IMR-90 (cell line): Measurements from ENCODE around the gene ZNF77. TPM values are rescaled to one million over a fixed set of nuclear protein-coding genes. Genes with fewer than 3 reads are reported as not detected.

Experiments
- ATAC-seq: fragments of 200-7000 bp; cut with Tn5 transposase; 2 replicates; pipeline ENCODE4 v1.9.1; 2020; ENCODE audit warnings: low read depth, mild to moderate bottlenecking, moderate library complexity
- BruUV-seq: library from RNA; stranded (reverse); fragments of 400-500 nt; replicated peaks from 2 replicates; lab custom pipeline; 2021; lab: Mats Ljungman, UMichigan
- CTCF ChIA-PET: fragments of 300-600 bp; formaldehyde crosslinking; extraction: SDS; loops from one replicate; lab custom pipeline; 2021; ENCODE audit warnings: antibody characterized with exemption; lab: Yijun Ruan, JAX
- POLR2A ChIA-PET: fragments of 300-600 bp; sonication (Branson Sonifier 250); formaldehyde crosslinking; loops from one replicate; lab custom pipeline; 2022; ENCODE audit warnings: antibody characterized with exemption; ENCODE audit not compliant: unreplicated experiment; lab: Charles Lee
- DNase-seq: peaks from one replicate; pipeline ENCODE4 v3.0.0; 2013
- H2AFZ ChIP-seq: replicated peaks from 2 replicates; pipeline ENCODE3; 2013; ENCODE audit warnings: low read length, mild to moderate bottlenecking; ENCODE audit not compliant: poor library complexity
- H2AK5ac ChIP-seq: 2 replicates; pipeline ENCODE4 v1.6.1; 2013; ENCODE audit warnings: low read depth, low read length, inconsistent platforms
- H2AK9ac ChIP-seq: replicated peaks from 2 replicates; pipeline ENCODE3; 2013; ENCODE audit warnings: mild to moderate bottlenecking, low read depth, low read length, moderate library complexity; ENCODE audit not compliant: poor library complexity
- H2BK120ac ChIP-seq: 2 replicates; pipeline ENCODE4 v1.6.1; 2013; ENCODE audit warnings: low read depth, low read length, inconsistent platforms
- H2BK15ac ChIP-seq: 3 replicates; pipeline ENCODE4 v1.6.1; 2013; ENCODE audit warnings: low read depth, low read length, inconsistent platforms
- H2BK20ac ChIP-seq: 2 replicates; pipeline ENCODE4 v1.6.1; 2013; ENCODE audit warnings: low read depth, mild to moderate bottlenecking, inconsistent platforms, low read length, moderate library complexity
- H2BK5ac ChIP-seq: 2 replicates; pipeline ENCODE4 v1.6.1; 2013; ENCODE audit warnings: mild to moderate bottlenecking, low read depth, low read length, inconsistent platforms; ENCODE audit not compliant: poor library complexity, severe bottlenecking
- H3K14ac ChIP-seq: replicated peaks from 2 replicates; pipeline ENCODE4 v1.6.1; 2013; ENCODE audit warnings: low read depth, low read length, inconsistent platforms
- H3K18ac ChIP-seq: 2 replicates; pipeline ENCODE4 v1.6.1; 2013; ENCODE audit warnings: low read depth, low read length, control low read depth
- H3K23ac ChIP-seq: 2 replicates; pipeline ENCODE4 v1.6.1; 2013; ENCODE audit warnings: low read depth, low read length, inconsistent platforms
- H3K27ac ChIP-seq: 2 replicates; pipeline ENCODE4 v1.5.1; 2013; ENCODE audit warnings: mild to moderate bottlenecking, control low read depth, low read length; ENCODE audit not compliant: insufficient read depth
- H3K27me3 ChIP-seq: 2 replicates; pipeline ENCODE4 v1.6.1; 2013; ENCODE audit warnings: low read length; ENCODE audit not compliant: control insufficient read depth, insufficient read depth
- H3K36me3 ChIP-seq: 2 replicates; pipeline ENCODE4 v1.6.1; 2013; ENCODE audit warnings: low read length, mixed read lengths; ENCODE audit not compliant: control insufficient read depth, insufficient read depth
- H3K4ac ChIP-seq: 2 replicates; pipeline ENCODE4 v1.6.1; 2013; ENCODE audit warnings: low read depth, low read length, inconsistent platforms
- H3K4me1 ChIP-seq: 2 replicates; pipeline ENCODE4 v1.6.1; 2013; ENCODE audit warnings: low read length, mixed read lengths; ENCODE audit not compliant: control insufficient read depth, insufficient read depth
- H3K4me2 ChIP-seq: 2 replicates; pipeline ENCODE4 v1.6.1; 2013; ENCODE audit warnings: low read depth, mild to moderate bottlenecking, control low read depth, low read length, moderate library complexity
- H3K4me3 ChIP-seq: 2 replicates; pipeline ENCODE4 v1.5.1; 2013; ENCODE audit warnings: low read depth, mild to moderate bottlenecking, control low read depth, low read length, moderate library complexity; ENCODE audit not compliant: insufficient read depth
- H3K56ac ChIP-seq: 2 replicates; pipeline ENCODE4 v1.6.1; 2013; ENCODE audit warnings: low read length, inconsistent platforms; ENCODE audit not compliant: insufficient read depth; ENCODE audit errors: extremely low read depth
- H3K79me1 ChIP-seq, 2 experiments: 2 replicates each; pipeline ENCODE4 v1.6.1; 2013; ENCODE audit warnings: low read length in 2 of 2, inconsistent platforms in 1 of 2, low read depth in 1 of 2
- H3K9ac ChIP-seq: 2 replicates; pipeline ENCODE4 v1.6.1; 2013; ENCODE audit warnings: low read depth, low read length, control low read depth
- H3K9me1 ChIP-seq: 2 replicates; pipeline ENCODE4 v1.6.1; 2013; ENCODE audit warnings: low read length, inconsistent platforms; ENCODE audit not compliant: insufficient read depth
- H3K9me3 ChIP-seq: 2 replicates; pipeline ENCODE4 v1.6.1; 2013; ENCODE audit warnings: low read length; ENCODE audit not compliant: control insufficient read depth, insufficient read depth
- H4K20me1 ChIP-seq: 2 replicates; pipeline ENCODE4 v1.6.1; 2013; ENCODE audit warnings: low read length, inconsistent platforms; ENCODE audit not compliant: insufficient read depth
- H4K5ac ChIP-seq: 2 replicates; pipeline ENCODE4 v1.6.1; 2013; ENCODE audit warnings: mild to moderate bottlenecking, low read depth, low read length, control low read depth
- H4K8ac ChIP-seq, 2 experiments: 2 replicates each; pipeline ENCODE4 v1.6.1; 2013; ENCODE audit warnings: low read depth in 2 of 2, low read length in 2 of 2, control low read depth in 1 of 2, inconsistent platforms in 1 of 2
- H4K91ac ChIP-seq: 2 replicates; pipeline ENCODE4 v1.6.1; 2013; ENCODE audit warnings: low read depth, low read length, inconsistent platforms; ENCODE audit not compliant: insufficient read depth
- BHLHE40 ChIP-seq: fragments of 150-350 bp; IDR thresholded peaks from 2 replicates; pipeline ENCODE4 v1.6.1; 2016; ENCODE audit warnings: mild to moderate bottlenecking, low read depth, low read length
- CEBPB ChIP-seq: IDR thresholded peaks from 2 replicates; pipeline ENCODE4 v1.6.1; 2012; ENCODE audit warnings: low read depth, low read length, improper control_type of control experiment
- CHD1 ChIP-seq: IDR thresholded peaks from 2 replicates; pipeline ENCODE4 v1.6.1; 2012; ENCODE audit warnings: low read depth, low read length, improper control_type of control experiment
- CTCF ChIP-seq: conservative IDR thresholded peaks from 2 replicates; pipeline ENCODE4 v1.5.1; 2012; ENCODE audit warnings: mild to moderate bottlenecking, low read depth, low read length, improper control_type of control experiment
- ELK1 ChIP-seq: fragments of 150-350 bp; IDR thresholded peaks from 2 replicates; pipeline ENCODE4 v1.6.1; 2016; ENCODE audit warnings: low read depth, mild to moderate bottlenecking, low read length, moderate library complexity, borderline replicate concordance
- FOS ChIP-seq: fragments of 150-350 bp; IDR thresholded peaks from 2 replicates; pipeline ENCODE4 v1.6.1; 2016; ENCODE audit warnings: low read depth, low read length
- MAFK ChIP-seq: IDR thresholded peaks from 2 replicates; pipeline ENCODE4 v1.6.1; 2012; ENCODE audit warnings: low read depth, low read length, improper control_type of control experiment
- MAZ ChIP-seq: IDR thresholded peaks from 2 replicates; pipeline ENCODE4 v1.6.1; 2012; ENCODE audit warnings: low read depth, mild to moderate bottlenecking, low read length, improper control_type of control experiment, moderate library complexity, borderline replicate concordance
- MXI1 ChIP-seq: IDR thresholded peaks from 2 replicates; pipeline ENCODE4 v1.6.1; 2012; ENCODE audit warnings: low read depth, mild to moderate bottlenecking, low read length, moderate library complexity, borderline replicate concordance
- NFE2L2 ChIP-seq: fragments of 150-350 bp; IDR thresholded peaks from 2 replicates; pipeline ENCODE4 v1.6.1; 2016; ENCODE audit warnings: low read depth, mild to moderate bottlenecking, low read length
- POLR2A ChIP-seq: IDR thresholded peaks from 2 replicates; pipeline ENCODE4 v1.6.1; 2012; ENCODE audit warnings: mild to moderate bottlenecking, low read depth, low read length
- RAD21 ChIP-seq: IDR thresholded peaks from 2 replicates; pipeline ENCODE4 v1.6.1; 2012; ENCODE audit warnings: low read length, improper control_type of control experiment
- RCOR1 ChIP-seq: IDR thresholded peaks from 2 replicates; pipeline ENCODE4 v1.6.1; 2012; ENCODE audit warnings: mild to moderate bottlenecking, low read length, improper control_type of control experiment; ENCODE audit not compliant: insufficient replicate concordance
- RFX5 ChIP-seq: IDR thresholded peaks from 2 replicates; pipeline ENCODE4 v1.8.0; 2012; ENCODE audit warnings: low read depth, mild to moderate bottlenecking, low read length, moderate library complexity
- SMC3 ChIP-seq: fragments of 150-350 bp; IDR thresholded peaks from 2 replicates; pipeline ENCODE4 v1.6.1; 2016; ENCODE audit warnings: low read depth, mild to moderate bottlenecking, antibody characterized with exemption, low read length, moderate library complexity
- USF2 ChIP-seq: fragments of 150-350 bp; IDR thresholded peaks from 2 replicates; pipeline ENCODE4 v1.6.1; 2017; ENCODE audit warnings: mild to moderate bottlenecking, antibody characterized with exemption, low read length, low read depth
- WGBS, 2 experiments: methylation state at CpG; one replicate each; pipeline versions ENCODE4 v1.1.5 to v1.1.7; 2013; ENCODE audit warnings: missing lambda C conversion rate in 2 of 2; ENCODE audit not compliant: insufficient read length in 1 of 2; ENCODE audit errors: extremely low coverage in 2 of 2; 5-methylcytosine and 5-hydroxymethylcytosine counted together
- dilution Hi-C: fragments of 300-500 bp; cut with HindIII; formaldehyde crosslinking; loops from one replicate; pipeline ENCODE4 v1.14.3; 2018; ENCODE audit warnings: low sequenced_read_pairs; ENCODE audit not compliant: unreplicated experiment
- in situ Hi-C: fragments of 300-500 bp; cut with MboI; formaldehyde crosslinking; loops from 3 replicates; pipeline ENCODE4 v1.14.3; 2019; ENCODE audit warnings: low sequenced_read_pairs, inconsistent platforms, mixed read lengths
- intact Hi-C: fragments of 100-400 bp; cut with micrococcal nuclease; formaldehyde crosslinking; loops from 2 replicates; pipeline ENCODE4 v1.10.0; 2022
- polyA plus RNA-seq, 3 experiments: library from polyadenylated mRNA; depleted of rRNA; stranded (reverse); fragments of >200 nt; gene quantifications; 2 replicates each; pipeline ENCODE4 v1.2.3, GENCODE V29; 2012; ENCODE audit warnings: low replicate concordance in 1 of 3
- total RNA-seq: library from RNA; depleted of rRNA; stranded (reverse); fragments of >200 nt; gene quantifications from 2 replicates; pipeline ENCODE4 v1.2.3, GENCODE V29; 2012

ZNF77 gene
- total and polyA plus RNA-seq, 2 of the 4 experiments (the other 2 are of a cell fraction) = 3.6 to 6.5 TPM

- 20% methylated on average over 1 of the region's 14 CpGs; no CpG with 5 or more reads in 1 of the 2 experiments for WGBS, 2 experiments
- no peak overlapping the region for H2BK20ac ChIP-seq
- H3K9ac ChIP-seq = no peak overlapping the region
- no peak overlapping the region for H4K91ac ChIP-seq
- H2BK5ac ChIP-seq = no peak overlapping the region
- ATAC-seq = no peak
- H2BK120ac ChIP-seq = no peak overlapping the region
- no peaks in the 10 kb centered on the region for H3K9me3 ChIP-seq
- no peaks in the 10 kb centered on the region for H3K27me3 ChIP-seq
- intact Hi-C loops (no loop called here), dilution Hi-C loops (no loop called here), in situ Hi-C loops (loop anchor here (25.0 kb wide), 1 partner anchor 513 kb away; the partner anchor contains the start of genes SMIM24 and SMIM44)
- H3K79me1 ChIP-seq = no peaks in the 10 kb centered on the region
- H2AK5ac ChIP-seq = no peak overlapping the region
- no peak overlapping the region for H2BK15ac ChIP-seq
- no TSS peak for BruUV-seq
- peaks cover 8% of the 10 kb centered on the region for H3K4me1 ChIP-seq
- H3K4ac ChIP-seq = no peak overlapping the region
- no peak overlapping the region for H4K5ac ChIP-seq
- H2AK9ac ChIP-seq = no peak overlapping the region
- H3K4me2 ChIP-seq = no peak overlapping the region
- no peak overlapping the region for H3K23ac ChIP-seq
- no peak overlapping the region for H3K27ac ChIP-seq
- no peak overlapping the region for H4K8ac ChIP-seq
- TF ChIP-seq ELK1 (no peak), POLR2A (no peak), RAD21 (no peak), CTCF (no peak), SMC3 (no peak), MAFK (no peak), CEBPB (no peak), NFE2L2 (no peak), MXI1 (no peak), CHD1 (no peak), MAZ (no peak), BHLHE40 (no peak), RCOR1 (no peak), USF2 (no peak), FOS (no peak), RFX5 (no peak)
- no peaks in the 10 kb centered on the region for H4K20me1 ChIP-seq
- H3K36me3 ChIP-seq = no peaks in the 10 kb centered on the region
- ChIA-PET POLR2A (no interaction called here), CTCF (no interaction called here)
- H3K9me1 ChIP-seq = 0 out of 2 replicates have a peak, but pooled peaks cover 6% of the 10 kb centered on the region
- no peak for DNase-seq
- H3K18ac ChIP-seq = no peak overlapping the region
- H2AFZ ChIP-seq = no peak overlapping the region
- no peak overlapping the region for H3K14ac ChIP-seq
- H3K56ac ChIP-seq = no peak overlapping the region
- H3K4me3 ChIP-seq = no peak overlapping the region
Observed at GRCh38 chr19:2974342-2975041, 29.7 kb upstream of the ZNF77 start.
